Measurements from ENCODE around the gene PLAGL1. TPM values are rescaled to one million over a fixed set of nuclear protein-coding genes. Genes with fewer than 3 reads are reported as not detected.

The PLAGL1 gene
- total RNA-seq, 2 experiments from 2014 or later, result 19.0 to 20.7 TPM

GRCh38 chr6:143961886-143962878 lies 45.9 kb downstream of the PLAGL1 start:
- no peaks in the 10 kb centered on the region for H3K4me1 Mint-ChIP-seq (ENCODE audit: low read depth)
- no peak overlapping the region for H3K27ac Mint-ChIP-seq
- POLR2A ChIA-PET, result no interaction called here
- DNase-seq, result no peak
- no peaks in the 10 kb centered on the region for H3K36me3 Mint-ChIP-seq (ENCODE audit: low read depth)
- CTCF ChIA-PET, result interaction anchor here (2.0 to 2.4 kb wide), 2 partner anchors 17 to 20 kb away, joined by 5 to 11 read pairs; no protein-coding TSS in a partner anchor
- no peaks in the 10 kb centered on the region for H3K9me3 Mint-ChIP-seq
- intact Hi-C loops (cut with micrococcal nuclease), result no loop called here
- no peak overlapping the region for H3K4me3 Mint-ChIP-seq
- no peaks in the 10 kb centered on the region for H3K27me3 Mint-ChIP-seq
- no peak for TF ChIP-seq CTCF (IDR thresholded peaks at IDR 0.05)
- no peak for ATAC-seq

DNA sequence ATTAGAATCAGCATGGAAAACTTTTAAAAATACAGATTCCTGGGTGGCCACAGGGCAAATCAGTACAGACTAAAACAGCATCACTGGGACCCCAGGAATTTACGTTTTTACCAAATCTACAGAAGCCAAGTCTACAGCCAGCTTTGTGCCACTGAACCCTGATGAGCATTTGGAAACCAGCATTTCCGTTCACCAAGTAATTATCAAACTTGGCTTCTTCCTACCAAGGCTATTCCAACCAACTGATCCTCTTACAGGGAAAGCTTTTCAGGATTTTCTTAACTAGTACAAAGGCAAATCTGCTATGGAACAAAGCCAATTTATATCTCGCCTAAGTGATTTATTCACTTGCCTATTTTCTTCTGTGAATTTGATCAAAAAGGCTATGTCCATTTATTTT lies 47.0 kb downstream of the PLAGL1 start:
- no peak overlapping the region for H3K4me3 Mint-ChIP-seq
- no peaks in the 10 kb centered on the region for H3K27me3 Mint-ChIP-seq
- ChIA-PET CTCF (interaction anchor here (1.4 to 2.4 kb wide), 2 partner anchors 16 to 19 kb away, joined by 5 read pairs; no protein-coding TSS in a partner anchor), POLR2A (no interaction called here)
- no peak for DNase-seq
- H3K27ac Mint-ChIP-seq, result no peak overlapping the region
- TF ChIP-seq CTCF (IDR thresholded peaks at IDR 0.05), result no peak
- ATAC-seq, result no peak
- no peaks in the 10 kb centered on the region for H3K4me1 Mint-ChIP-seq (ENCODE audit: low read depth)
- no peaks in the 10 kb centered on the region for H3K9me3 Mint-ChIP-seq
- intact Hi-C loops (cut with micrococcal nuclease), result no loop called here
- H3K36me3 Mint-ChIP-seq (ENCODE audit: low read depth), result no peaks in the 10 kb centered on the region

- Mint-ChIP-seq H3K36me3 (ENCODE audit: low read depth) (no peaks in the 10 kb centered on the region), H3K27me3 (no peaks in the 10 kb centered on the region), H3K27ac (no peak overlapping the region), H3K9me3 (no peaks in the 10 kb centered on the region), H3K4me1 (ENCODE audit: low read depth) (no peaks in the 10 kb centered on the region), H3K4me3 (no peak overlapping the region)
- DNase-seq (no peak), ATAC-seq (no peak)
- POLR2A ChIA-PET, result no interaction called here
- intact Hi-C loops (cut with micrococcal nuclease), result no loop called here
- CTCF ChIA-PET, result interaction anchor here (1.4 to 2.4 kb wide), 3 partner anchors 15 to 18 kb away, joined by 4 to 6 read pairs (median 5); no protein-coding TSS in a partner anchor
- TF ChIP-seq CTCF (IDR thresholded peaks at IDR 0.05), result no peak
These were observed 48.1 kb downstream of the PLAGL1 start for GRCh38 chr6:143959927-143960326.

DNA sequence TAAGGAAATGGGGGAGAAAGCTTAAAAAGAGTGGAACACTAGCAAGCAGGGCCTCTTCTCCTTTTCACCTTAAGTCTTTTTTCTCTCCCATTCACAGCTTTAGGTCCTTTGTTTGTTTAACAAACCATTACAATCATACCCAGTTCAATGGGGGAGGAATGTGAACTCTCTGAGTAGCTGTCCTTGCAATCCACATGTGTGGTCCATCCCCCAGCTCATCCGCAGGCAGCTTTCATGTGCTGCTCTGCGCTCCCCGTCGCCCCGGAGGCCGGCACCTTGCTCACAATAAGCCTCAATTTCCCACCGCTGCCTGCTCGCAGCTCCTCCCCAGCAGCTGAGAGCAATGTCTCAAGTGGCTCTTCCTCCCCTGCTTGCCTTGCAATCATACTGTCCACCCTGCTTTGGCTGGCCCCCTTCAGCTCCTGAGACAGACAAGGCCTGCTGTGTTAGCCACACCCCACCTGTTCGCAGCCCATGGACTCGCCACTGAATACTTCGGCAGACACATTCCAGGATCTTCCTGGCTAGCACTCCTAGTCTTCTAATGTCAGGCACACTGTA lies 49.1 kb downstream of the PLAGL1 start:
- CTCF ChIA-PET, result interaction anchor here (0.8 to 2.1 kb wide), 5 partner anchors 16 to 413 kb away, joined by 3 to 6 read pairs (median 4); no protein-coding TSS in a partner anchor
- ATAC-seq, result no peak
- H3K27me3 Mint-ChIP-seq, result no peaks in the 10 kb centered on the region

More for the DNA sequence above, 49.1 kb downstream of the PLAGL1 start:
- TF ChIP-seq CTCF (IDR thresholded peaks at IDR 0.05), result no peak
- H3K4me3 Mint-ChIP-seq, result no peak overlapping the region
- no peaks in the 10 kb centered on the region for H3K9me3 Mint-ChIP-seq
- no peak for DNase-seq
- no peaks in the 10 kb centered on the region for H3K36me3 Mint-ChIP-seq (ENCODE audit: low read depth)
- intact Hi-C loops (cut with micrococcal nuclease), result no loop called here
- no peaks in the 10 kb centered on the region for H3K4me1 Mint-ChIP-seq (ENCODE audit: low read depth)
- POLR2A ChIA-PET, result interaction anchor here (0.6 kb wide), 1 partner anchor 1422 kb away, joined by 3 read pairs; no protein-coding TSS in a partner anchor
- H3K27ac Mint-ChIP-seq, result no peak overlapping the region

Data from activated CD8-positive, alpha-beta T cell treated with anti-CD3 and anti-CD28 coated beads for 36 hours (primary cell).